NT2/D1 (cell line): ENCODE data around the gene ZNF605.

ENCODE experiments used
- SUZ12 ChIP-seq: IDR thresholded peaks from 2 replicates; pipeline ENCODE4 v1.6.1; 2011; ENCODE audit not compliant: insufficient read length, insufficient read depth; ENCODE audit errors: extremely low read depth
- ZNF274 ChIP-seq: IDR thresholded peaks from 2 replicates; pipeline ENCODE4 v1.6.1; 2011; ENCODE audit warnings: mild to moderate bottlenecking, low read depth, low read length

- TF ChIP-seq SUZ12 (no peak), ZNF274 (no peak)
Observed at GRCh38 chr12:132945806-132946205, 10.3 kb downstream of the ZNF605 start.
